ENCODE measurements around the gene PRRC2C. TPM values are rescaled to one million over a fixed set of nuclear protein-coding genes. Genes with fewer than 3 reads are reported as not detected.

PRRC2C gene
- total and polyA plus RNA-seq, 2 of the 13 experiments (the other 11 are each of a cell fraction or from before 2014, with no cell fraction given), result 46.2 to 57.0 TPM

- TF ChIP-seq ZFP36L1 (CRISPR knock-in tag; IDR thresholded peaks at IDR 0.05) (0 out of 2 replicates have a peak, but pooled peaks have one; percentile 6), SPEN (CRISPR knock-in tag; IDR thresholded peaks at IDR 0.05; ENCODE audit: low read depth) (peak; percentile 83), ZNF343 (CRISPR knock-in tag; IDR thresholded peaks at IDR 0.05) (no peak), ZEB1 (IDR thresholded peaks at IDR 0.05; ENCODE audit: insufficient replicate concordance, low read depth) (peak; percentile 61), ZNF160 (CRISPR knock-in tag; IDR thresholded peaks at IDR 0.05) (no peak), HOMEZ (CRISPR knock-in tag; IDR thresholded peaks at IDR 0.05; ENCODE audit: low read depth) (peak; percentile 88), MXD1 (CRISPR knock-in tag; IDR thresholded peaks at IDR 0.05) (peak; percentile 80), KLF9 (CRISPR knock-in tag; IDR thresholded peaks at IDR 0.05; ENCODE audit: low read depth) (no peak), ZNF614 (CRISPR knock-in tag; IDR thresholded peaks at IDR 0.05; ENCODE audit: borderline replicate concordance) (peak; percentile 74; the same call in 1 of the 2 replicates), SOX5 (CRISPR knock-in tag; IDR thresholded peaks at IDR 0.05; ENCODE audit: borderline replicate concordance) (peak; percentile 64; the same call in 1 of the 2 replicates), KDM2A (CRISPR knock-in tag; IDR thresholded peaks at IDR 0.05; ENCODE audit: borderline replicate concordance, low read depth) (peak; percentile 92; the same call in 1 of the 2 replicates), TEAD3 (CRISPR knock-in tag; optimal IDR thresholded peaks at IDR 0.05; ENCODE audit: borderline replicate concordance) (no peak), FOSL2 (CRISPR knock-in tag; IDR thresholded peaks at IDR 0.05) (peak; percentile 50), MEIS2 (CRISPR knock-in tag; IDR thresholded peaks at IDR 0.05) (peak; percentile 53; the same call in 1 of the 2 replicates), XRCC5 (optimal IDR thresholded peaks at IDR 0.05; ENCODE audit: low read length) (peak; percentile 70), ARID2 (CRISPR knock-in tag; IDR thresholded peaks at IDR 0.05; ENCODE audit: borderline replicate concordance) (0 out of 2 replicates have a peak, but pooled peaks have one; percentile 24), ZNF747 (CRISPR knock-in tag; IDR thresholded peaks at IDR 0.05; ENCODE audit: borderline replicate concordance) (peak; percentile 52; the same call in 1 of the 2 replicates), NRL (CRISPR knock-in tag; IDR thresholded peaks at IDR 0.05; ENCODE audit: borderline replicate concordance) (peak; percentile 75; the same call in 1 of the 2 replicates), STAG1 (CRISPR knock-in tag; IDR thresholded peaks at IDR 0.05) (peak; percentile 65), RFXAP (CRISPR knock-in tag; IDR thresholded peaks at IDR 0.05; ENCODE audit: borderline replicate concordance) (no peak), CREM (IDR thresholded peaks at IDR 0.05) (peak; percentile 92), CREM (CRISPR knock-in tag; IDR thresholded peaks at IDR 0.05) (no peak), ZNF672 (CRISPR knock-in tag; IDR thresholded peaks at IDR 0.05) (no peak)
- TF ChIP-seq, protein P1, sequence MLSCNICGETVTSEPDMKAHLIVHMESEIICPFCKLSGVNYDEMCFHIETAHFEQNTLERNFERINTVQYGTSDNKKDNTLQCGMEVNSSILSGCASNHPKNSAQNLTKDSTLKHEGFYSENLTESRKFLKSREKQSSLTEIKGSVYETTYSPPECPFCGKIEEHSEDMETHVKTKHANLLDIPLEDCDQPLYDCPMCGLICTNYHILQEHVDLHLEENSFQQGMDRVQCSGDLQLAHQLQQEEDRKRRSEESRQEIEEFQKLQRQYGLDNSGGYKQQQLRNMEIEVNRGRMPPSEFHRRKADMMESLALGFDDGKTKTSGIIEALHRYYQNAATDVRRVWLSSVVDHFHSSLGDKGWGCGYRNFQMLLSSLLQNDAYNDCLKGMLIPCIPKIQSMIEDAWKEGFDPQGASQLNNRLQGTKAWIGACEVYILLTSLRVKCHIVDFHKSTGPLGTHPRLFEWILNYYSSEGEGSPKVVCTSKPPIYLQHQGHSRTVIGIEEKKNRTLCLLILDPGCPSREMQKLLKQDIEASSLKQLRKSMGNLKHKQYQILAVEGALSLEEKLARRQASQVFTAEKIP (CRISPR knock-in tag; IDR thresholded peaks at IDR 0.05; ENCODE audit: borderline replicate concordance), result no peak
- TF ChIP-seq, protein P2, sequence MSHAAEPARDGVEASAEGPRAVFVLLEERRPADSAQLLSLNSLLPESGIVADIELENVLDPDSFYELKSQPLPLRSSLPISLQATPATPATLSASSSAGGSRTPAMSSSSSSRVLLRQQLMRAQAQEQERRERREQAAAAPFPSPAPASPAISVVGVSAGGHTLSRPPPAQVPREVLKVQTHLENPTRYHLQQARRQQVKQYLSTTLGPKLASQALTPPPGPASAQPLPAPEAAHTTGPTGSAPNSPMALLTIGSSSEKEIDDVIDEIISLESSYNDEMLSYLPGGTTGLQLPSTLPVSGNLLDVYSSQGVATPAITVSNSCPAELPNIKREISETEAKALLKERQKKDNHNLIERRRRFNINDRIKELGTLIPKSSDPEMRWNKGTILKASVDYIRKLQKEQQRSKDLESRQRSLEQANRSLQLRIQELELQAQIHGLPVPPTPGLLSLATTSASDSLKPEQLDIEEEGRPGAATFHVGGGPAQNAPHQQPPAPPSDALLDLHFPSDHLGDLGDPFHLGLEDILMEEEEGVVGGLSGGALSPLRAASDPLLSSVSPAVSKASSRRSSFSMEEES (CRISPR knock-in tag; IDR thresholded peaks at IDR 0.05), result peak; percentile 98
- TF ChIP-seq, protein P3, sequence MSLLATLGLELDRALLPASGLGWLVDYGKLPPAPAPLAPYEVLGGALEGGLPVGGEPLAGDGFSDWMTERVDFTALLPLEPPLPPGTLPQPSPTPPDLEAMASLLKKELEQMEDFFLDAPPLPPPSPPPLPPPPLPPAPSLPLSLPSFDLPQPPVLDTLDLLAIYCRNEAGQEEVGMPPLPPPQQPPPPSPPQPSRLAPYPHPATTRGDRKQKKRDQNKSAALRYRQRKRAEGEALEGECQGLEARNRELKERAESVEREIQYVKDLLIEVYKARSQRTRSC (CRISPR knock-in tag; IDR thresholded peaks at IDR 0.05; ENCODE audit: low read depth), result no peak
Measured at GRCh38 chr1:171485375-171486047, at the start of gene PRRC2C (continued).

All from HepG2 (cell line).